Loucy (cell line): Measurements from ENCODE around the gene OR2F1.

Experiments used
- H2AFZ ChIP-seq: fragments of 200-600 bp; sonication (generic); 2 replicates; pipeline ENCODE4 v1.6.0; 2016; ENCODE audit warnings: antibody characterized with exemption, mild to moderate bottlenecking, low read length, moderate library complexity
- H3F3A ChIP-seq: fragments of 200-600 bp; 2 replicates; pipeline ENCODE4 v1.6.0; 2016; ENCODE audit warnings: antibody characterized with exemption, low read depth, mild to moderate bottlenecking
- H3K27me3 ChIP-seq: fragments of 200-600 bp; sonication (generic); 2 replicates; pipeline ENCODE4 v1.6.1; 2014; ENCODE audit warnings: low read length, mild to moderate bottlenecking; ENCODE audit not compliant: insufficient read depth, poor library complexity, severe bottlenecking
- H3K36me3 ChIP-seq: fragments of 200-600 bp; sonication (generic); 2 replicates; pipeline ENCODE4 v1.6.1; 2016; ENCODE audit warnings: low read length; ENCODE audit not compliant: insufficient read depth
- H3K4me1 ChIP-seq: fragments of 200-600 bp; sonication (generic); 2 replicates; pipeline ENCODE4 v1.5.1; 2014; ENCODE audit warnings: low read length, mild to moderate bottlenecking; ENCODE audit not compliant: insufficient read depth, poor library complexity, severe bottlenecking
- H3K4me2 ChIP-seq: fragments of 200-600 bp; sonication (generic); 2 replicates; pipeline ENCODE4 v1.6.0; 2014; ENCODE audit warnings: antibody characterized with exemption, low read length, low read depth, mild to moderate bottlenecking; ENCODE audit not compliant: poor library complexity, severe bottlenecking
- H3K4me3 ChIP-seq: fragments of 200-600 bp; sonication (generic); 2 replicates; pipeline ENCODE4 v1.5.1; 2014; ENCODE audit warnings: low read length, mild to moderate bottlenecking, mixed read lengths; ENCODE audit not compliant: poor library complexity, severe bottlenecking
- H3K79me2 ChIP-seq: fragments of 200-600 bp; sonication (generic); 2 replicates; pipeline ENCODE4 v1.6.1; 2014; ENCODE audit warnings: low read length; ENCODE audit not compliant: insufficient read depth
- H3K9ac ChIP-seq: fragments of 200-600 bp; sonication (generic); 2 replicates; pipeline ENCODE4 v1.6.0; 2014; ENCODE audit warnings: mild to moderate bottlenecking, low read depth, low read length, moderate library complexity; ENCODE audit not compliant: poor library complexity, severe bottlenecking
- H3K9me2 ChIP-seq: fragments of 200-600 bp; sonication (generic); replicated peaks from 2 replicates; pipeline ENCODE4 v1.6.1; 2016; ENCODE audit warnings: low read depth, low read length, mixed read lengths
- H3K9me3 ChIP-seq: fragments of 200-600 bp; sonication (generic); 2 replicates; pipeline ENCODE4 v1.6.1; 2014; ENCODE audit warnings: mild to moderate bottlenecking, antibody characterized with exemption, low read length, low read depth; ENCODE audit not compliant: insufficient read depth
- H4K20me1 ChIP-seq: fragments of 200-600 bp; sonication (generic); 2 replicates; pipeline ENCODE4 v1.6.0; 2014; ENCODE audit warnings: antibody characterized with exemption, low read length, mild to moderate bottlenecking; ENCODE audit not compliant: insufficient read depth, poor library complexity, severe bottlenecking
- CTCF ChIP-seq: fragments of 200-600 bp; sonication (generic); conservative IDR thresholded peaks from 2 replicates; pipeline ENCODE4 v1.5.1; 2014; ENCODE audit warnings: mild to moderate bottlenecking, antibody characterized with exemption, low read length
- EZH2phosphoT487 ChIP-seq: fragments of 200-600 bp; IDR thresholded peaks from 2 replicates; pipeline ENCODE4 v1.6.1; 2018; ENCODE audit warnings: antibody characterized with exemption, mild to moderate bottlenecking, moderate library complexity, borderline replicate concordance

Gene OR2F1

GRCh38 chr7:144001543-144001942 lies 46.9 kb downstream of the OR2F1 start:
- Histone ChIP-seq H3K9ac (no peak overlapping the region), H3K4me3 (no peak overlapping the region), H3K9me3 (no peaks in the 10 kb centered on the region), H3K4me1 (no peaks in the 10 kb centered on the region), H3K27me3 (no peaks in the 10 kb centered on the region), H3K4me2 (no peak overlapping the region), H3K79me2 (no peaks in the 10 kb centered on the region), H2AFZ (no peak overlapping the region), H3K9me2 (no peaks in the 10 kb centered on the region), H3K36me3 (no peaks in the 10 kb centered on the region), H3F3A (no peaks in the 10 kb centered on the region), H4K20me1 (no peaks in the 10 kb centered on the region)
- TF ChIP-seq CTCF = no peak
- TF ChIP-seq EZH2phosphoT487 = no peak

GRCh38 chr7:144004703-144005102 lies 50.1 kb downstream of the OR2F1 start:
- Histone ChIP-seq H3K27me3 (no peaks in the 10 kb centered on the region), H4K20me1 (no peaks in the 10 kb centered on the region), H3K4me3 (no peak overlapping the region), H3K4me2 (no peak overlapping the region), H3K4me1 (no peaks in the 10 kb centered on the region), H2AFZ (no peak overlapping the region), H3K36me3 (no peaks in the 10 kb centered on the region), H3K9me2 (no peaks in the 10 kb centered on the region), H3K9ac (no peak overlapping the region), H3F3A (no peaks in the 10 kb centered on the region), H3K9me3 (peaks cover 5% of the 10 kb centered on the region; the same call in 1 of the 2 replicates), H3K79me2 (no peaks in the 10 kb centered on the region)
- TF ChIP-seq CTCF = no peak
- TF ChIP-seq EZH2phosphoT487 = no peak

GRCh38 chr7:144006029-144006691 lies 51.5 kb downstream of the OR2F1 start:
- no peaks in the 10 kb centered on the region for H3F3A ChIP-seq
- H3K9me3 ChIP-seq = peaks cover 5% of the 10 kb centered on the region; the same call in 1 of the 2 replicates
- H3K36me3 ChIP-seq = no peaks in the 10 kb centered on the region
- H2AFZ ChIP-seq = no peak overlapping the region
- H3K9ac ChIP-seq = no peak overlapping the region
- no peaks in the 10 kb centered on the region for H3K4me1 ChIP-seq
- H4K20me1 ChIP-seq = no peaks in the 10 kb centered on the region
- H3K4me3 ChIP-seq = no peak overlapping the region
- TF ChIP-seq CTCF (no peak), EZH2phosphoT487 (no peak)
- H3K27me3 ChIP-seq = no peaks in the 10 kb centered on the region
- no peaks in the 10 kb centered on the region for H3K79me2 ChIP-seq
- H3K9me2 ChIP-seq = no peaks in the 10 kb centered on the region
- H3K4me2 ChIP-seq = no peak overlapping the region
